GM23248 (cell line): Measurements from ENCODE around the gene HBA1.

Experiments
- EZH2 ChIP-seq: fragments of 200-600 bp; sonication (generic); IDR thresholded peaks from 2 replicates; pipeline ENCODE4 v1.6.1; 2018; ENCODE audit warnings: antibody characterized with exemption, mild to moderate bottlenecking; ENCODE audit not compliant: insufficient read depth, poor library complexity, severe bottlenecking
- EZH2phosphoT487 ChIP-seq: fragments of 200-600 bp; sonication (generic); IDR thresholded peaks from 2 replicates; pipeline ENCODE4 v1.6.1; 2018; ENCODE audit warnings: antibody characterized with exemption, moderate library complexity, mild to moderate bottlenecking, low read depth; ENCODE audit not compliant: insufficient read depth

GRCh38 chr16:152141-153128 is 24.0 kb upstream of the HBA1 start, which contains the start of gene HBZ:
- TF ChIP-seq EZH2phosphoT487: no peak
- no peak for TF ChIP-seq EZH2
